Stimulated activated CD8-positive, alpha-beta memory T cell treated with anti-CD3 and anti-CD28 coated beads, Interleukin-4, amount 100 ng/mL, for 1 hour (primary cell): ENCODE measurements around the gene SLCO1B1.

ENCODE experiments used
- DNase-seq, 2 donors: peaks; one replicate each; pipeline ENCODE4 v3.0.0-alpha.2; 2020; ENCODE audit warnings: low read depth in 2 of 2, low spot score in 1 of 2

The SLCO1B1 gene

GRCh38 chr12:21221072-21221471 is 90.1 kb downstream of the SLCO1B1 start:
- no peak for DNase-seq

DNA sequence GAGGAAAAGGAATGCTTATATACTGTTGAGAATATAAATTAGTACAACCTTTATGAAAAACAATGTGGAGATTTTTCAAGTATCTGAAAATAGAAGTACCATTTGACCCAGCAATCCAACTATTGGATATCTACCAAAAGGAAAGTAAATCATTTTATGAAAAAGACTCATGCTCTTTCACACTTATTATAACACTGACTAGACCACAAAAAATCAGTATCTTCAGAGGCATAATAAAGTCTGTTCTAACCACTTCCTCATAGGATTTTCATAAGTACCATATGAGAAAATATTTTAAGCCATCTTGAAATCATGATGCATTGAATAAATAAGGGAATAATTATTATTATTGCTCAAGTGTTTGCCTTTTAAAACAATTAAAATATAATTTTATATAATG is 90.8 kb downstream of the SLCO1B1 start:
- DNase-seq = no peak

GRCh38 chr12:21223930-21224329 is 92.9 kb downstream of the SLCO1B1 start:
- DNase-seq = no peak

DNA sequence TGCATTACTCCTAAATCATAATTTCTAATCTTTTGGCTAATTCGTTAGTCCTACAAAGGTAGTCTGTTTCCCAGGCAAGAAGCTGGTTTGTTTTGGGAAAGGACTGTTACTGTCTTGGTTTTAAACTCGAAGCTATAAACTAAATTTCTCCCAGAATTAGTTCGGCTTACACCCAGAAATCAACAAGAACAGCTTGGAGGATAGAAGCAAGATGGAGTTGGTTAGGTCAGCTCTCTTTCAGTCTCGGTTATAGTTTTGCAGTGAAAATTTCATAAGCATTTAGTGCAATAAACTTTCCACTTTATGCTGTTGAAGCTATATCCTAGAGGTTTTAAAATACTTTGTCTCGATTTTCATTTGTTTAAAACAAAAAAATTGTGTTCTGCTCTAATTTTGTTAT is 103.4 kb downstream of the SLCO1B1 start:
- DNase-seq = no peak

- no peak for DNase-seq
These were observed 108.9 kb downstream of the SLCO1B1 start for GRCh38 chr12:21239866-21240265.

GRCh38 chr12:21248679-21249078 is 117.7 kb downstream of the SLCO1B1 start:
- DNase-seq = no peak

DNA sequence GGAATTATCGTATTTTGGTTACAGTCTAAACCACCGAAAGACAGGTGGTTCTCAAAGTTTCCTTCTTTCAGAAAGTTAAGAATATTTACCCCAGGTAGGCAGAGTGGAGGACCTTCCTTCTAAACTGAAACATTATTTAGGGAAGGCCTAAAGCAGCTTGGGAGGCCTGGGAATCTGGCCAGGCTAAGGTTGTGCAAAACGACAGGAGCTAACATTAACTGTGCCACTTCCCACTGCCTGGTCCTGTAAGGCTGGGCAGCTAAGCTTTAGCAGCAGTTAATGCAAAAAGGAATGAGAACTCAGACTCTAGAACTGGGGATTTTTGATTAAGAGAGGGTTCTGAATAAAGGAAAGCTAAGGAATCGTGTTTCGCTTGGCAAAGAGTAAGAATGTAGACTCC is 121.1 kb downstream of the SLCO1B1 start:
- no peak for DNase-seq

DNA sequence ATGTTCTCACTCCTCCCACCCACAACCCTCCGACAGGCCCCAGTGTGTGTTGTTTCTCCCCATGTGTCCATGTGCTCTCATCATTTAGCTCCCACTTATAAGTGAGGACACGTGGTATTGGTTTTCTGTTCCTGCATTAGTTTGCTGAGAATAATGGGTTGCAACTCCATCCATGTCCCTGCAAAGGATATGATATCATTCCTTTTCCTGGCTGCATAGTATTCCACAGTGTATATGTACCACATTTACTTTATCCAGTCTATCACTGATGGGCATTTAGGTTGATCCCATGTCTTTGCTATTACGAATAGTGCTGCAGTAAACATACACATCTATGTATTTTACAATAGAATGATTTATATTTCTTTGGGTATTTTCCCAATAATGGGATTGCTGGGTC is 126.2 kb downstream of the SLCO1B1 start:
- DNase-seq = no peak

DNA sequence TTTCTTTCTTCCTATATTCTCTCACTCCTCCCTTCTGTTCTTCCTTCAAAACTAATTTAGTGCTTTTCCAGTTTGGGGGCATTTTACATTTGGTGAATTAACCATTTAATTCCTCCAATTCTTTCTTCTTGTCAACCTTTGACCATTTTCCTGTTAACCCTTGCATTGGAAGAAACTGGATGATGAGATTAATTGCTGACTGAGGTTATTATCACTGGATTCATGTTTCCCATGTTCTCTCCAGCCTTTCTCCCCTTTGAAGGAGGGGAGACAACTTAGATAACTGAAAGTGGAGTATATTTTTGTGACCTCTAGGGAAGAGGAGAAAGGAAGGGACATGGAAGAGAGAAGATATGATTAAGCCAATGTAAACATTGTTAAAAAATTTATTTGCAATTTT is 133.2 kb downstream of the SLCO1B1 start:
- no peak for DNase-seq

DNA sequence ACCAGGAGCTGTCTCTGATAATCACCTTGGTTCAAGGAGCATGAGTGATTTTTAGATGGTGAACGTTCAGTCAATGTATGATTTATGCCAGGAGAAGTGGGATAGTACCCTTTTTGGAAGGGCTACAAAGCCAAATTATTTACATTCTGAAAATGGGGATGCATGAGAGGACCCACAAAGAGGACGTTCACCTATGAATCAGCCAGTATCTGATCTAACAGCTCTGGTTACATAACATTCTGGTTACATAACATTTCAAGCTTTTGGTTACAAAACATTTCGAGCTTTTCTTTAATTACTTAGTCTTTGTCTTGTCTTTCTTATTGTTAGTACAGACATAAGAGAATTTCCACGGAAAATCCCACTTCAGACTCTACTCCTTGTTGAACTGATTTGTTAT is 134.9 kb downstream of the SLCO1B1 start:
- DNase-seq = no peak

DNA sequence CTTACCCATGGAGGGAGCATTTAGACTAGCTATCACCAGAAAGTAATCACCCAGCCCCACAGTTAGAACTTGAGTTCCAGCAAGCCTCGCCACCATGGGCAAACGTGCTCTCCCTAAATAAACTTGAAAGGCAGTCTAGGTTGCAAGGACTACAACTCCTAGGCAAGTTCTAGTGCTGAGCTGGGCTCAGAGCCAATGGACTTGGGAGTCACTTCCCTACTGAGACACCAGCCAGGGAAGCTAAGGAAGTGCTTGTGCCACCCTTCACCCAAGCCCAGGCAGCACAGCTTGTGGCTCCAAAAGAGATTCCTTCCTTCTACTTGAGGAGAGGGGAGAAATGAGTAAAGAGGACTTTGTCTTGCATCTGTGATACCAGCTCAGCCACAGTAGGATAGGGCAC is 145.8 kb downstream of the SLCO1B1 start:
- no peak for DNase-seq
